Measurements from ENCODE around the gene PNMA8B.

The PNMA8B gene

DNA sequence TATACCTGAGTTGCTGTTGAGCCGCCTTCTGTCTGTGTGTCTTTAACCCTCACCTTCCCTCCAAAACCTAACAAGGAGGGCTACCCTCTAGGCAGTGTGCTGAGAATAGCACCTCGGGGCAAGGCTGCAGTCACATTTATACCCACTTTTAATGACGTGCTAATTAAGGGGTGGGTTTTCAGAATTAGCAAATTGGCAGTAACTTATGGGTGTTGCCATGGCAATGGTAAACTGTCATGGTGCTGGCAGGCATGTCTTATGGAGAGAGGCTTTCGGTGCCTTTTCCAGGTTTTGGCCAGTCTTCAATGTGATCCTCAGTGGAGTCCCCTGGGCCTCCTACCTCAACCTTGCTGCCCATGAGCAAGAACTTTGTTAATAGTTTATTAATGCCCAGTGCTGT, 23.1 kb downstream of the PNMA8B start:
- Histone ChIP-seq H3K9me3 (ENCODE audit: low read depth, low read length) (no peaks in the 10 kb centered on the region), H3K9ac (ENCODE audit: insufficient read length) (no peak overlapping the region), H3K27ac (no peak overlapping the region), H3K36me3 (ENCODE audit: insufficient read depth, low read length) (no peaks in the 10 kb centered on the region; the same call in 1 of the 2 replicates), H3K4me3 (no peak overlapping the region)
- TF ChIP-seq POLR2AphosphoS5 (IDR thresholded peaks at IDR 0.05; ENCODE audit: borderline replicate concordance, low read depth, low read length) (no peak), FOXP2 (optimal IDR thresholded peaks at IDR 0.05; ENCODE audit: control extremely low read depth, extremely low read length, insufficient read depth) (no peak), EZH2 (IDR thresholded peaks at IDR 0.05) (no peak)
- DNase-seq (ENCODE audit: low read depth, low spot score) = no peak

DNA sequence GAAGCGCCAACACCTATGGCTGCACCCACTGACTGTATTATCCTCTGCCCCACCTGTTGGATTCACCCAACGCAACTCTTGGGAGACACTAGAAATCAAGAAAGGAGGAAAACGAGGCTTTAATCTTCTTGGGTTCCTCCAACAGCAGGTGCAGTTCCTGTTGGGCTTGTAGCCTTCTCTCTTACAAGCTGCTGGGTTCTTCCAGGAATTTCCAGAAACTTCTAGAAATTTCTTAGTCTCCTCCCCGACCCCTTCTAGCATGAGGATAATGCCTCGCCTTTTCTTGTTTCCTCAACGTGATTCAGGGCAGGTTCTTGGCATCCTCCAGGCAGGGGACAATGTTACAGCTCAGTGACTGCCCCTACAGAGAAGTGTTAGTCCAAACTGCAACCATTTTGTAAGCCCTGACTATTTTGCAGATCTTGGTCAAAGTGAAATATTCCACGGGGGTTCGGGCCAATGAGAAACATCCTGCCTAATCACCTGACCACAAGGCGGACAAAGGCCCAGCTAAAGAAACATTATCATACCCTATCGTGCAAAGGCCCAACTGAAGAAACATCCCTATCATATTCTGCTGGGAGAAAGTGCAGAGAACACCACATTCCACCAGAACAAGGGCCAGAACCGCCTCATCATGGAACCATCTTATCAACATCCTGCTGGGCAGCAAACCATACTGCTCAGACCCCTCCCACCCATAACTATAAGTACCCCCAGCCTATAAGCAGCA, 23.7 kb downstream of the PNMA8B start:
- H3K9me3 ChIP-seq (ENCODE audit: low read depth, low read length) = no peaks in the 10 kb centered on the region
- TF ChIP-seq FOXP2 (optimal IDR thresholded peaks at IDR 0.05; ENCODE audit: control extremely low read depth, extremely low read length, insufficient read depth) = no peak
- TF ChIP-seq EZH2 (IDR thresholded peaks at IDR 0.05) = no peak
- no peaks in the 10 kb centered on the region; the same call in 1 of the 2 replicates for H3K36me3 ChIP-seq (ENCODE audit: insufficient read depth, low read length)
- peak overlapping the region; percentile 91 for H3K4me3 ChIP-seq
- no peak overlapping the region for H3K9ac ChIP-seq (ENCODE audit: insufficient read length)
- no peak overlapping the region for H3K27ac ChIP-seq
- DNase-seq (ENCODE audit: low read depth, low spot score) = no peak

DNA sequence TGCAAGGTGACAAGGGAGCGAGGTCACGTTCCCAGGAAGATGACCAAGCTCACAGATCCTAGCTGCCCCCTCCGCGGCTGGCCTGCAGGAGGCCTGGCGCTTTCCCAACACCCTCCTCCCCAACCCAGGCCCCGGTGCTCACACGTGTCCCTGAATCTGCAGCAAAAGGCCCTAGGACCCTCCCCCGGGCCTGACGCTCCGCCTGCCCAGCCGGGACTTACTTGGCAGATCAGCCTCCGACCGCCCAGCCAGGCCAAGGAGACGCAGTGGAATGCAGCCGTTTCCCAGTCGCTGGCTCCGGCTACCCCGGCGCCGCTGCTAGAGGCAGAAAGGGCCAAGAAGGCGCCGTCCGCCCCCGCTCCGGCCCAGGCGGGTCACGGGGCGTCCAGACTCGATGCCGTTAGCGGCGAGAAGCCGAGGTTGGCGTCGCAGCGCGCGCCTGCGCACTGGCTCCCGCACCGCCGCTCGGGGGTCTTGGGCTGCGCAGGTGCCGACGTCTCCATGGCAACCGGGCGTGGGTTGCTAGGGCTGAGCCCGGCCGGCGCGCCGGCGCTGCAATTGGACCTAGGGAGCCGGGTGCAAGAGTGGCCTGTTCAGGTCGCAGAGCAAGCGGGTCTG, 24.4 kb downstream of the PNMA8B start, which contains the start of gene PNMA8A:
Gene PNMA8A, minus strand, starts transcription at position 448 of the 618 bp plus-strand sequence. CDS start 528 bp downstream, outside the sequence.
- peak within 1 kb of the TSS; percentile 73 for H3K9ac ChIP-seq (ENCODE audit: insufficient read length)
- no peaks in the 10 kb centered on the region for H3K9me3 ChIP-seq (ENCODE audit: low read depth, low read length)
- no peak for TF ChIP-seq EZH2 (IDR thresholded peaks at IDR 0.05)
- peak; percentile 78 for TF ChIP-seq POLR2AphosphoS5 (IDR thresholded peaks at IDR 0.05; ENCODE audit: borderline replicate concordance, low read depth, low read length)
- DNase-seq (ENCODE audit: low read depth, low spot score) = no peak
- H3K4me3 ChIP-seq = peak within 1 kb of the TSS; percentile 91
- H3K36me3 ChIP-seq (ENCODE audit: insufficient read depth, low read length) = no peaks in the 10 kb centered on the region; the same call in 1 of the 2 replicates
- H3K27ac ChIP-seq = no peak within 1 kb of the TSS

DNA sequence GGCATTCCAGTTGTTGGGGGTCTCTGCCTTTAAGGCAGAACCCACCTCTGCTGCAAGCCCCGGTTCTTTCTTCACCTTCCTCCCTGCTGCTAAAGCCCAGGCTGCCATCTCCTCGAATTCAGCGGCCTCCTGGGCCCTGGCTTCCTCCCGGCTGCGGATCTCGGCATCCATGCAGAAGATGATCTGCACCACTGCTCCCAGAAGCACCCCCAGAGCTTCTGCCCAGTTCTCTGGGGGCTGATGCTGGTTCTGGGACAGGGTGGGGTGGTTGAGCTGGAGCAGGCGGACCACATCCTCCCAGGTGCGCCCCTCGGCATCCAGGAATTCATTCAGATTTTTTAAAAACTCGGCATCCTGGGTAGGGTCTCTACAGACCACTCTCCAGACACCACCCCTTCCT, 25.3 kb downstream of the PNMA8B start:
- Histone ChIP-seq H3K9me3 (ENCODE audit: low read depth, low read length) (no peaks in the 10 kb centered on the region), H3K27ac (no peak overlapping the region), H3K4me3 (peak overlapping the region; percentile 91), H3K36me3 (ENCODE audit: insufficient read depth, low read length) (no peaks in the 10 kb centered on the region; the same call in 1 of the 2 replicates), H3K9ac (ENCODE audit: insufficient read length) (no peak overlapping the region)
- TF ChIP-seq EZH2 (IDR thresholded peaks at IDR 0.05) = no peak
- TF ChIP-seq POLR2AphosphoS5 (IDR thresholded peaks at IDR 0.05; ENCODE audit: borderline replicate concordance, low read depth, low read length) = no peak
- TF ChIP-seq FOXP2 (optimal IDR thresholded peaks at IDR 0.05; ENCODE audit: control extremely low read depth, extremely low read length, insufficient read depth) = no peak
- no peak for DNase-seq (ENCODE audit: low read depth, low spot score)

DNA sequence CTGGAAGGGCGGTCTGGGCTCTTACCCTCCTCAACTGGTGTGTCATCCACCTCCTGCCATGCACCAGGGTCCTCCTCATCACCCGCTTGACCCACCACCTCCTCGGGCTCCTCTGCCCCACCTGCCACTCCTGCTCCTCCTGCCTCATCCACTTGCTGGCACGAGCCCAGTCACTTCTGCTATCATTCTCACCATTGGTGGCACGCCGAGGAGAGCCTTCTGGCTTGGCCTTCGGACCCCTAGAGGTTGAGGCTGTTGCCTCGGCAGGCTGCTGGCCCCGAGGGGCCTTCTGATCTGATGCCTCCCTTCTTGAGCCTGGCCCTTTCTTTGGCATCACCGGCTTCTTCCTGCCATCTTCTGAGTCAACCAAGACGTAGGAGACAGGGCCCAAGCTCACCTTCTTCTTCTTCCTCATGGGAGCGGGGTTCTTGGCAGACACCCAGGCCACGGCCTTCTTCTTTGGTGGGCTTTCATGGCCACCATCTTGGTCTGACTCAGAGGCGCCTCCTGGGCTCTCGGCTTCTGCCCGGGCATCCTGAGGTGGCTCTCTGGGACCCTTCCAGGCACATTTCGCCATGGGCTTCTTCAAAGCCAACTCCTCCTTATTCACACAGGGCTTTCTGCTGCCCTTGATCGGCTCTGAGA, 26.0 kb downstream of the PNMA8B start:
- Histone ChIP-seq H3K27ac (no peak overlapping the region), H3K4me3 (no peak overlapping the region), H3K36me3 (ENCODE audit: insufficient read depth, low read length) (no peaks in the 10 kb centered on the region; the same call in 1 of the 2 replicates), H3K9me3 (ENCODE audit: low read depth, low read length) (no peaks in the 10 kb centered on the region), H3K9ac (ENCODE audit: insufficient read length) (no peak overlapping the region)
- TF ChIP-seq EZH2 (IDR thresholded peaks at IDR 0.05) (no peak), FOXP2 (optimal IDR thresholded peaks at IDR 0.05; ENCODE audit: control extremely low read depth, extremely low read length, insufficient read depth) (no peak), POLR2AphosphoS5 (IDR thresholded peaks at IDR 0.05; ENCODE audit: borderline replicate concordance, low read depth, low read length) (no peak)
- no peak for DNase-seq (ENCODE audit: low read depth, low spot score)

DNA sequence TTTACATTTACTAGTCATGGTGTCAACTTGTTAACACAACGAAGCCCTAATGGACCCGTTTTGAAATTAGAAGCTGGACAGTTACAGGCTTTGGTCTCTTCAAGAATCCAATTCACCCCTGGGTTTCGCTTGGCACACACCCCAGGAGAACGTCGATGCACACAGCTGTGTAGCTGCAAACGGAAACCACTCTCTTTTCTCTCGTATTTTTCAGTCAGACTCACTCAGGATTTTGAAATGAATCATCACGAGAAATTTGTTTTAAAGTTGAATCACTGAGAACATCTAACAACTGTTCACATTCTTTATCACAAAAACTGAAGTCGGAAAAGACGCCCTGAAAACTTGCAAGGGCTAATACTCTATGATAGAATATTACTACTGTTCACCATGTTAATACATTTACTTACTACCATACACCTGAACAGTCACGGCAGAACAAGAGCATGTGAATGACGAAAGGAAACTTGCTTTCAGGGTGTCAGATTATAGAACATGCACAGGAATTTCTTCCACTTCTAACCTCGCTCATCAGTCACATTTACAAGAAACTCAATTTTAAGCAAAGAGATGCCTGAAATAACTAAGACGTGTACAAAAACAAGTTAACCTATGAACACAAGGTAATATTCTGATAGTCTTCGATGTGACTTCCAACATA, 29.0 kb downstream of the PNMA8B start:
- Histone ChIP-seq H3K9me3 (ENCODE audit: low read depth, low read length) (no peaks in the 10 kb centered on the region), H3K9ac (ENCODE audit: insufficient read length) (no peak overlapping the region), H3K27ac (no peak overlapping the region), H3K36me3 (ENCODE audit: insufficient read depth, low read length) (no peaks in the 10 kb centered on the region; the same call in 1 of the 2 replicates), H3K4me3 (no peak overlapping the region)
- TF ChIP-seq FOXP2 (optimal IDR thresholded peaks at IDR 0.05; ENCODE audit: control extremely low read depth, extremely low read length, insufficient read depth) (no peak), POLR2AphosphoS5 (IDR thresholded peaks at IDR 0.05; ENCODE audit: borderline replicate concordance, low read depth, low read length) (no peak), EZH2 (IDR thresholded peaks at IDR 0.05) (no peak)
- no peak for DNase-seq (ENCODE audit: low read depth, low spot score)

DNA sequence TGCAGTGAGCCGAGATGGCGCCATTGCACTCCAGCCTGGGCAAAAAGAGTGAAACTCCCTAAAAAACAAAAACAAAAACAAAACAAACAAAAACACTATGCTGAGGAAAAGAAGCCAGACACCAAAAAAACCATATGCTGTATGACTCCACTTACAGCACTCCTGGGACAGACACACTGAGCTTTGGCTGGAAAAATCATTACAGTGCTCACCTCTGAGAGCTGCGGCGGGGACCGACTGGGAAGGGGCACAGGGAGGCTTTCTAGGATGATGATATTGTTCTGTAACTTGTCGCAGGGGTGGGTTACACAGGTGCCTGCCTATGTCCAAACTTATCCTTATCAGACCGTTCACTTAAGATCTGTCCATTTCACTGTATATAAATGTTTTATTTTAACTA, 32.2 kb downstream of the PNMA8B start:
- H3K4me3 ChIP-seq = no peak overlapping the region

DNA sequence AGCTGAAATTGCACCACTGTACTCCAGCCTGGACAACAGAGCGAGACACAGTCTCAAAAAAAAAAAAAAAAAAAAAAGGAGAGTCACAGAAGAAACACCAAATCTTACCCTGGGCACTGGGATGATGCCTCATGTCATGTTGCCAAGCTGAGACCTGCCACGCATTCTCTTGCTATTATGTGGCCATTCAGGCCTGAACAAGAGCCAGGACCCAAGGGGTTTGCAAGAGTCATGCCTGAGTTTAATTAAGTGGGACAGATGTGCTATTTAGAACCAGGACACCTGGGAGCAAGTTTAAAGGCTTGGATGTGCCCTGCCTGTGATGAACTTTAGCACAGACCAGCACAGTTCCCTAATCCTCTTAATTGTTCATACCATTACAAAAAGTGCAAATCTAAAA, 34.1 kb downstream of the PNMA8B start:
- Histone ChIP-seq H3K9ac (ENCODE audit: insufficient read length) (no peak overlapping the region), H3K27ac (no peak overlapping the region), H3K36me3 (ENCODE audit: insufficient read depth, low read length) (no peaks in the 10 kb centered on the region), H3K9me3 (ENCODE audit: low read depth, low read length) (no peaks in the 10 kb centered on the region), H3K4me3 (no peak overlapping the region)
- TF ChIP-seq FOXP2 (optimal IDR thresholded peaks at IDR 0.05; ENCODE audit: control extremely low read depth, extremely low read length, insufficient read depth) (no peak), EZH2 (IDR thresholded peaks at IDR 0.05) (no peak), POLR2AphosphoS5 (IDR thresholded peaks at IDR 0.05; ENCODE audit: borderline replicate concordance, low read depth, low read length) (no peak)
- DNase-seq (ENCODE audit: low read depth, low spot score) = no peak

More for the DNA sequence above, 32.2 kb downstream of the PNMA8B start:
- DNase-seq (ENCODE audit: low read depth, low spot score) = no peak
- TF ChIP-seq POLR2AphosphoS5 (IDR thresholded peaks at IDR 0.05; ENCODE audit: borderline replicate concordance, low read depth, low read length) (no peak), EZH2 (IDR thresholded peaks at IDR 0.05) (no peak), FOXP2 (optimal IDR thresholded peaks at IDR 0.05; ENCODE audit: control extremely low read depth, extremely low read length, insufficient read depth) (no peak)
- no peak overlapping the region for H3K27ac ChIP-seq
- H3K36me3 ChIP-seq (ENCODE audit: insufficient read depth, low read length) = no peaks in the 10 kb centered on the region; the same call in 1 of the 2 replicates
- H3K9me3 ChIP-seq (ENCODE audit: low read depth, low read length) = no peaks in the 10 kb centered on the region
- H3K9ac ChIP-seq (ENCODE audit: insufficient read length) = no peak overlapping the region

Data from SK-N-MC (cell line).